OCI-M1 (cell line): Measurements from ENCODE around the gene NKTR.

Source experiments
- DNase-seq: peaks from one replicate; lab custom pipeline; 2025; lab: John Stamatoyannopoulos, UW

NKTR gene

DNA sequence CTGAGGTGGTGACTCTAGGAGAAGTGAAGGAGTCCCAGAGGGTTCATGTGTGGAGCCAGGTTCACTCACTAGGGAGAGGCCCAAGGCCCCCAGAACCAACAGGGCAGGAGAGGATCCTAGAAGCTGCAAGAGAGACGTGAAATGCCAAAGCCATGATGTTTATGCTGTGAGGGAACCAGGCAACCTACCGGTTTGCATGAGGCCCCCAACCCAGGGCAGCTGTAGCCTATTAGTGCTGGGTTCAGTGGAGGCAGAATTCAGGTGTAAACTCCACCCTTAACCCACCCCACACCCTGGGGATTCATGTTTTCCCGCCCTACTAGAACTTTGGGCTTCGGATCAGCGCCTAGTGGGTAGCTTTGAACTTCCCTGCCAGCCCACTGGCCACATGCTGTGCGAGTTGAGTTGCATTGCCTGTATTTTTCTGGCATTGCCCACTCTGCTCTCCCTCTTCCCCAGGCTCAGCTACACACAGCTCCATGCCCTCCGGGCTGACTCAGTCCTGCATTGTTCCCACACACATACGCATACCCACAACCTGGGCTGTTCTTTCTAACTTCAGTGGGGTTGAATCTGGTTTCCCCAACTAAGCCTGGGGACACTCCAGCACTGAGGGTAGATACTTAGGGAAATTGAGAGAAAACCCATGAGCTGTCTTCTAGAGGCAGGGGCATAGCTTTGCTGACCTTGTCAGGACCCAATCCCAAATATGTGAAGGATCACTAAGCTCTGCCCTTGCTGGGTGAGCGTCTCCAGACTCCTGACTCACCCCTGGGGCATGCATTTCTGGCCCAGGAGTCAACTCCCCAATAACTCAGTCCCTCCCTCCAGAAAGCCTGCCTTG is 51.0 kb downstream of the NKTR start:
- DNase-seq = no peak

DNA sequence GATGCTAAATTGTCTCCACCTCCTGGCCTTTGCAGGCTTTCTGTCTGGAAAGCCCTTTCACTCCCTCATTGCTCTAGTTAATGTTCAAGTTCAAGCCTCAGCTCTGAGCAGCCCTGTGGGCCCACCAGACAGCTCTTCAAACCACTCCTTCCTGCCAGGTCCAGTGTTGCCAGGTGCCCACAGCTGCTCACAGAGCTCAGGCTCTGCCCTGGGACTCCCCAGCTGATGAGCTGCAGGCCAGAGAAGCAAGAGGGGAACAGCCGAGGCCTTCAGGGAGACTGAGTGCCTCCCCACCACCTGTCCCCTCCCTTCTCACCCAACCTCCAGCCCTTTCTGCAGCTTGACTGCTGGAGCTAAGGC is 51.7 kb downstream of the NKTR start:
- no peak for DNase-seq

DNA sequence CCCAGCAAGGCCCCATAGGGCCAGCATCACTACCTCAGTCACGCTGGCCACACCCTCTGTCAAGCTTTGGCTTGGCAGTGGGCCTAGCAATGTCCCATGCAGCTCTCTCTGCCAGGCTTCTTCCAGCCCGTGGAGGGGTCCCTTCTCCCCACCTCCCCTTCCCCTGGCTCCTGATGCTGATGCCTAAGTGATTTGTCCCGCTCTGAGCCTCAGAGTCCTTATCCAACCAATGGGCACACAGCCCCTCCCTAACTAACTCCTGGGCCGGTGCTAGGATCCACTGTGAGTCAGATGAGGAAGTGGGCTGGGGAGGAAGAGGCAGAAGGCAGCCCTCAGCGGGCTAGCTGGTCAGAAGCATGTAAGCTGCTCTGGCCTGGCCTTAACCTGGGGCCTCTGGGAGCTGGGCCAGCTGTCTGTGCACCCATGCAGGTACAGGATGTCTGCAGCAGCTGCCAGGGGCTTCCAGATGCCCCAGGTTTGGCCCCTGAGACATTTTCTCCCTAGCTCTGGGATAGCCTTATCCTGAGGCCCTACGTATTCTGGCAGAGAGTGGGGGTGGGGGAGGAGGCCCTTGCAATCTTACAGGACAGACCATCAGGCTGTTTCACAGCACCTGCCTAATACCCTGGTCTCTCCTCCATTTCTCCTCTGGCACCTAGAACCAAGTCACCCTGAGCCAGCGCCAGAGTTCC is 52.3 kb downstream of the NKTR start:
- DNase-seq = peak; percentile 86

DNA sequence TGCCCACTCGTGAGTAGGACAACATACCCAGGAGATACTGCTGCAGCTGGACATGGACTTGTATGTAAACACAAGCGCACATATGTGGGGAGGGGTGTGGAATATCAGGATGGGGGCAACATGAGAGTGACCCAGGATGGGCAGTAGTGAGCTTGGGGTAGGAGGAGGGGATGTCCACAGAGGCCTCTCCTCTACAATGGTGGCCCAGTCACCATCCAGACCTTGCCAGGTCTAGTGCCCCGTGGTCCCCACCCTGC is 52.7 kb downstream of the NKTR start:
- DNase-seq = no peak

DNA sequence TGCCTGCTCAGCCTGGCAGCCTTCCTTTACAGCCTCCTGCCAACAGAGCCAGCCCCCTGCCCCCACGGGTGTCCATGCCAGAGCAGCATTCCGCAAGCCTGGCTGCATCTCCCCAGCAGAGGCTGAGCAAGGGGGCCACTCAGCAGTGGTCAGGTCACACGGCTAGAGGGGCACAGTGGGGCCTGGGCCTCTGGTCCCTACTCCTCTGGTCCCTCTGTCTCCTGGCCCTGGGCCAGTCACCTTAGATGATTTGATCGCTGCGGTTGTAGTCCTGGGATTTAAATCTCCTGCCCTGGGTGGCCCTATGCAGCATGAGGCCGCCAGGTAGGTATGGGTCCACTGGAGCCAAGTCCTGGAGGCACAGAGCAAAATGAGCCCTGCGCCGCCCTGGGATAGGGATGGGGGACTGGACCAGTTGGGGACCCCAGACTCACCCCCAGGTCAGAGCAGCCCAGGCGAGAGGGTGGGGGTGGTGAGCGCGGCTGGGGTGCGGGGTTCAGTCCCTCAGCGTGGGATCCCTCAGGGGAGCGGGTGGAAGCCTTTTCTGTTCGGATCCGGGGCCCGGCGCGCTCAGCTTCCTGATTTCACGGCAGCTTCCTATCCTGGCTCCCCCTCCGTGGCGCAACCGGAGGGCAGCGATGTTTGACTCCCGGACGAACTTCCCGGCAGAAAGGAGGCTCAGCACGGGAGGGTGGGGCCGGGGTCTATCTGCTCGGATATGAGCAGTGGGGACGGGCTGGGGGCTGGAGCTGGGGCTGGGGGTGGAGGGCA is 53.3 kb downstream of the NKTR start, which contains the start of gene ZBTB47:
Gene ZBTB47, plus strand, starts transcription at position 138 of the 771 bp plus-strand sequence. CDS start 4,659 bp downstream, outside the sequence.
- peak; percentile 32 for DNase-seq

DNA sequence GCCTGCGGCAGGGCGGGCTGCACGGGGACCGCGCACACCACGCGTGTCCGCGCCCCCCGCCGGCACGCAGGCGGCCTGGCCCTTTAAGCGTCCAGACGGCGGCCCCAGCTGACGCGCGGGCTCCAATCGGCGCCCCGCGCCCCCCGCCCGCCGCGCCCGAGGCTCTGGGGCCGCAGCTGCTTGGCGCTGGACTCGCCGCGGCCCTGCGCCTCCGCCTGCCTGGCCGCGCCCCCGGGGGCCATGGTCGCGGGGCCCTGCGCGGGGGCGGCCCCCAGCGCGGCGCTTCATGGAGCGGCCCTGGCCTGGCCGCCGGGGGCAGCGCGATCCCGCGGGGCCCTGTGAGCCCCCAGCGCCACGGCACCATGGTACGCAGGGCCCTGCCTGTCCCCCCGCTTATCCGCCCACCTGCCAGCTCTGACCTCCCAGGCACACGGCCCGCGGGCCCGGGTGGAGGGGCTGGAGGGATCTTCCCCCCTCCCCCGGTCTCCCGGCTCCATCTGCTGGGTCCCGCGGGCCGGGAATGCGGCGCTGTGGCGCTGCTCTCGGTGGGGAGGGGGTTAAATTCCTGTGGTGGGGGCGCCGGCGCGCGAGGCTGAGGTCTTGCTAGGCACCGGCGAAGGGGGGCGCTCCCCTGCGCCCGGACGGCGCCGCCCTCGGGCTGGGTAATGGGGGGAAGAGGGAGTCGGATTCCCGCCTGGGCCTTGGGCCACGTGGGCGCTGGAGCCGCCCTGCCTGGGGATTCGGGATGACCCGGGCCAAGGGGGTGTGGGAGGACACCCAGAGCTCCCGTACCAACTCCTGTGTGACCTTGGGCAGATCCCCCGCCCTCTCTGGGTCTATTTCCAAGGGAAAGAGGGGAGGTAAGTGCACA is 54.1 kb downstream of the NKTR start:
- peak; percentile 41 for DNase-seq

DNA sequence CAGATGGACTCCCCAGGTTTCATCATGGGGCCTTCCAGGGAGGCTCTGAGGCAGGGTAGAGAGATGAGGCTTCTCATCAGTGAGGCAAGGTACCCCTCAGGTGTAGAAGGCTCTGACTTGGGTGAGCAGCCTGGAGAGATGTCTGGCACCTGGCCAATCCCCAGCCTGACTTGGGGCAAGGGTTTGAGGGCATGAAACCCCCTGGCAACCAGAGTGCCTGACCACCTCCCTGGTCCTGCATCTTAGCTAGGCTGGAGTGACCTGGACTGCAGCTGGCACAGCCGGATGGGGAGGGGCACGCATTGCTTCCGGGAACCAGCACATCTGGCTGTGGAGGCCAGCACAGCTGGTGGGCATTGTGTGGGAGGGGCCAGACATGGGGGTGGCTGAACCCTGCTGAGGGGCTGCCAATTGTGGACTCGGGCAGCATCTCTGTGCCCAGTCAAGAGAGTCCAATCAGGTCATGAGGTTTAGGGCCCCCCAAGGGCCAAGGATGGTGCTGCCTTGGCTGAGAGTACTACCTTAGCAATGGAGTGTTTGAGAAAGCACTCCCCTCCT is 54.9 kb downstream of the NKTR start:
- no peak for DNase-seq

DNA sequence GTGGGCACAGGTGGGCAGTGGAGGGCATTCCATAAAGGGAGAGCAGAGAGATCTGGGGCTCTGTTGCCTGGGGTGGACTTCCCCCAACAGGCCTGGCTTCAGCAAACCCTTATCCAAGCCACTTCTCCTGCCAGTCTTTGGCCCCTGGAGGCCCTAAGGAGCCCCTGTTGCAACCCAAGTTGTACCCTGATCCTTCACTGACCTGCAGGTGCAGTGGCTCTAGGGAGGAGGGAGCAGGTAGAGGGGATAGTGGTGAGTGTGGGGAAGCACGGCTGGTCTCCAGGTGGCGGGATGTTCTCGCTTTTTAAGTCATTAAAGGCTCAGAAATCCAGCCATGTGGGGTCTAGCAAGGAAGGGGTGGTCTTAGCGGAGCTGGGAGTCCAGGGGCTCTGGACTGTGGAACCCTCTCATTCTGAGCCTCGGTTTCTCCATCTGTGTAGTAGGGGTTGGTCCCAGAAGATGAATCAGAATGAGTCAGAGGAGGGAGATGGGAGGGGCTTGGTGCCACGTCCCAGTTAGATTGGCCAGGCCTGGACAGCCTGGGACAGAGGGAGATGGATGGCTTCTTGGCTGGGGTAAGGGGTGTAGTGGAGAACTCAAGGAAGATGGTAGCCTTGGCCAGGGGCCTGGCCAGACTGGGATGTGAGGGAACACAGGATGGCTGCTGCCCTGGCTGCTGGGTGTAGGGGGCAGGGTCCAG is 55.6 kb downstream of the NKTR start:
- no peak for DNase-seq

DNA sequence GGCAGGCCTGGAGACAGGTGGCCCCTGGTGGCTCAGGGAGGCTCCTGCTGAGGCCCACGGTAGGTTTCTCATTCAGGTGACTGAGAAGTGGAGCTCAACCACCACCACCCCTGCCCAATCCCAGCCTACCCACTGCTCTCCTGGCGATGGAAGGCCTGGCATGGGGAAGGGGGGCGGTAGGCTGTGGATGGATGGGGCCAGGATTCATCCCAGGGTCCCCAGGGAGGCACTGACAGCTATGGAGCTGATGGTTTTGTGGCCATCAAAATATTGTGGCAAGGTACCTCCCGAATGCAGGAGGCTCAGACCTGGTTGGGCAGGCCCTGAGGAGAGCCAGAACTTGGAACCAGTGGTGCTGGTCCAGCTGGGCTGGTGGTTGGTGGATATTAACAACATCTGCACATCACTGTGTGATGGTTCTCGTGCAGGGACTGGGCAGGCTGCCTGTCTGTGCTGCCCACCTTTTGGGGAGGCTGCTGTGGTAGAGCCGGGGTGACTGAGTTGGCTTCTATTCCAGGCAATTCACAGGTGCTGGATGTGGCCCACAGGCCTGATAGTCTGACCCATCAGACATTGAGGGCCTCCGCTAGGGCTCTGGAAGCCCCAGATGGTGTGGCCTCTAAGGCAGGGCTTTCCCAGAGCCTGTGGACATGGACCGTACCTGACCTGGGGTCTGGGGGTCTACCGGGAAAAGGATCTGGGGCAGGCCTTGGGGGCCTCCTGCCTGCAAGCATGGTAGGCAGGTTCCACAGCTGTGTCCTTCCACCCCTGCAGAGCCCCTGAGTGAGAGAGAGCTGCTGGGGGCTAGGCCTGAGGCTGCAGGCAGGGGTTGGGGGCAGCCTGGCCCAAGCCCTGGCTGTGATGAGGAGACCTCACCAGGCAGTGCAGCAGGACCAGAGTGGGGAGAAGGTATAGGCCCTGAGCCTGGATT is 56.5 kb downstream of the NKTR start:
- no peak for DNase-seq

DNA sequence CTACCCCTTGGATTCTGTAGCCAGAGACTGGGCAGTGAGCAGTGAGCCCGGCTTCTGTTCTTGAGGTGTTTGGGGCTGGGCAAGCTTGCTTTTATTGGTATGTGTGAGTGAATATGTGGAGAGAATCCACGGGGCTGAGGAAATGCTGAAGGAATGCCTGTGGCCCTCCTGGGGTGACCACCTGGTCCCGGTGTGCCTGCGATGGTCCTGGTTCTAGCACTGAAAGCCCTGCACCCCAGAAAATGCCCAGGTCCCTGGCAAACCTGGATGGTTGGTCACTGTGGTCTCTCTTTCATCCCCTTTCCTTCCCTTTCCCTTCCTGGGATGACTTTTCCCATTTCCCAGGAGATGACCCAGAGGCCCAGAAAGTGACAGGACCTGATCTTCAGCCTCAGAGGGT is 57.2 kb downstream of the NKTR start:
- no peak for DNase-seq

DNA sequence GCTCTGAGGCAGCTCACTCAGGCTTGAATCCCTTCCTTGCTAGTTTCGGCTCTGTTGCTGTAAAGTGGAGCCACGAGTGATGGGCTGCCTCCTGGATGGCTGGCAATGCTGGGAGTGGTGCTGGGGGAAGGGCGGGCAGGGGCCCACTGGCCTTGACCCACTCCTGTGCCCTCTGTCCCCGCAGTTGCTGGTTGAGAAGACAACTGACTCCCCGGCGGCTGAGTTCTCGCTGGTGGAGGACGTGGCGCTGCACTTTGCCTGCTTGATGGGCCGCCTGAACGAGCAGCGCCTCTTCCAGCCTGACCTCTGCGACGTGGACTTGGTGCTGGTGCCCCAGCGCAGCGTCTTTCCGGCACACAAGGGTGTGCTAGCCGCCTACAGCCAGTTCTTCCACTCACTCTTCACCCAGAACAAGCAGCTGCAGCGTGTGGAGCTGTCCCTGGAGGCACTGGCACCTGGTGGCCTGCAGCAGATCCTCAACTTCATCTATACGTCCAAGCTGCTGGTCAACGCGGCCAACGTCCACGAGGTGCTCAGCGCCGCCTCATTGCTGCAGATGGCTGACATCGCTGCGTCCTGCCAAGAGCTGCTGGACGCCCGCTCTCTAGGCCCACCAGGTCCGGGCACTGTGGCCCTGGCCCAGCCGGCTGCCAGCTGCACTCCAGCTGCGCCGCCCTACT is 57.7 kb downstream of the NKTR start:
- no peak for DNase-seq

DNA sequence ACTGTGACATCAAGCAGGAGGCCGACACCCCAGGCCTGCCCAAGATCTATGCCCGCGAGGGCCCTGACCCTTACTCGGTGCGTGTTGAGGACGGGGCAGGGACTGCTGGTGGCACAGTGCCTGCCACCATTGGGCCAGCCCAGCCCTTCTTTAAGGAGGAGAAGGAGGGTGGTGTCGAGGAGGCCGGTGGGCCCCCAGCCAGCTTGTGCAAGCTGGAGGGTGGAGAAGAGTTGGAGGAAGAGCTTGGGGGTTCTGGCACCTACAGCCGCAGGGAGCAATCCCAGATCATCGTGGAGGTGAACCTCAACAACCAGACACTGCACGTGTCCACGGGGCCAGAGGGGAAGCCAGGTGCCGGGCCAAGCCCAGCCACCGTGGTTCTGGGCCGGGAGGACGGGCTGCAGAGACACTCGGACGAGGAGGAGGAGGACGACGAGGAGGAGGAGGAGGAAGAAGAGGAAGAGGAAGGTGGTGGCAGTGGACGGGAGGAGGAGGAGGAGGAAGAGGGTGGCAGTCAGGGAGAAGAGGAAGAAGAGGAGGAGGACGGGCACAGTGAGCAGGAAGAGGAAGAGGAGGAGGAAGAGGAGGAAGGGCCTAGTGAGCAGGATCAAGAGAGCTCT is 58.4 kb downstream of the NKTR start:
- DNase-seq = no peak

DNA sequence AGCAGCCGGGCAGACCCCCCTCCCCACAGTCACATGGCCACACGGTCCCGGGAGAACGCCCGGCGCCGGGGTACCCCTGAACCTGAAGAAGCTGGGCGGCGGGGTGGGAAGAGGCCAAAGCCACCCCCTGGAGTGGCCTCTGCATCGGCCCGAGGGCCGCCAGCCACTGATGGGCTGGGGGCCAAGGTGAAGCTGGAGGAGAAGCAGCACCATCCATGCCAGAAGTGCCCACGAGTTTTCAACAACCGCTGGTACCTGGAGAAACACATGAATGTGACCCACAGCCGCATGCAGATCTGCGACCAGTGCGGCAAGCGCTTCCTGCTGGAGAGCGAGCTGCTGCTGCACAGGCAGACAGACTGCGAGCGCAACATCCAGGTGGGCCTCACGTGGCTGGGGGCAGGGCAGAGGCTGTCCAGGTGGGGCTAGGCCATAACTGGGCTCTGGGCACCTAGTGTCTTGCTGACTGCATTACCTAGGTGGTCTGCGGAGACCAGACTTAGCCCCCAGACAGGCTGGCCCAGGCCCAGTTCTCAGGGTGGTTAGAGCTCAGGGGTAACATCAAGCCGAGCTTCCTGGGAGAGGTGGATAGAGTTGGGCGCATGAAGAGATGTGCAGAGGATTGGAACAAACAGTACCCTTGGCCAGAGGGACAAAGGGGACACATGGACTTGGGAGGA is 59.1 kb downstream of the NKTR start:
- DNase-seq = no peak

DNA sequence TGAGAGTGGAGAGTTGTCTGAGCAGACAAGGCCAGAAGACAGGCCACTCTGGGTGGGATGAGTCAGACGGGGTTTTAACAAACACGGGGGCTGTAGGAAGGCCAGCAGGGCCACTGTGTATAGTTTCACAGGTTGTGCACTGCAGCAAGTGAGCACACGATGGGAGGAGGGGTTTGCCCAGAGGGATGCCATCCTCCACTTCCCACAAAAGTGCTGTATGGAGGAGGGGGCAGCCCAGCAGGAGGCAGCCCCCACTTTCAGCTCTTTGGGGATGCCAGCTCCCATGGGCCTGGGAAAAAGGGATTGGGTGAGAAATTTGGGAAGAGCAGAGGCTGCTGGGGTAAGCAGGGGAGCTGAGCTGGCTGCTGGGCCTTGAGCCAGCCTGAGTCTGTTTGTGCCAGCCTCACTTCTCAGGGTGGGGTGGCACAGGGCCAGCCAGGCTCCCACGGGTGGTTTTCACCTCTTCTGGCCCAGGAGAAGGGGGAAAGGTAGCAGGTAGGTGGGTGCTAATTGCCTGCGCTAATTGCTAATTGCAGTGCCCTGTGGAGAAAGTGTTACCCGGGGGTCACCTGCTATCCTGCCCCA is 59.7 kb downstream of the NKTR start:
- no peak for DNase-seq

DNA sequence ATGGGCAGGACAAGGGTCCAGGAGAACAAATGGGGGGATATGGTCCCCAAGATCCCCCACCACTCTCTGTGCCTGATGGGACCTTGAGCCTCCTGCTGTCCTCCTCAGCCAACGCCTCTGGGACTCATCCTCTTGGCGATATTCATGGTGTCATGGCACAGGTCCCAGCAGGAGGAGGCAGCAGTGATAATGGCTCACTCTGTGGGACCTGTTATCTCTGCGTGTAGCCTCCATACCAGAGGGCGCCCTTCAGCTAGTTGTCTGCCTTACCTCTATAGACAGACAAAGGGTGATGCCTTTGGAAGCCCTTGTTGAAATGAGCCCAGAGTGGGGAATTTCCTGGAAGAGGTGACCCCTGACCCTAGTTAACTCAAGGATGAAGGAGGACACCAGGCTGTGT is 60.4 kb downstream of the NKTR start:
- DNase-seq = peak; percentile 62

DNA sequence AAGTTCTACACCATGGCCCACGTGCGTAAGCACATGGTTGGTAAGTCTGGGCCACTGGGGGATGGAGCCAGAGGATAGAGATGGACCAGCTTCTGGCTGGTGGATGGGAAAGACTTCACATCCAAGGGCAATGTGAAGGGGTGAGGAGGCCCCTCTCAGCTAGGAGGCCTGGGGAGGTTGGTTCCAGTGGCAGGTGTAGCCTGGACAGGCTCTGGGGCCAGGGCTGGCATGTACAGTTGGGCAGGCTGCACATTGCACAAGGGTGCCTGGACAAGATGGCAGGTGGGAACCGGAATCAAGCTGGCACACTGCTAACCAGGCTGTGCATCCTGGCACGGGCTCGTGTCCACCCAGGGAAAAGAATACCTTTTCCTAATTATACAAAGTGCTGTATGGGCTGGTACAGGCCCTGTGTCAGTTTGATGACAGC is 61.1 kb downstream of the NKTR start:
- no peak for DNase-seq

DNA sequence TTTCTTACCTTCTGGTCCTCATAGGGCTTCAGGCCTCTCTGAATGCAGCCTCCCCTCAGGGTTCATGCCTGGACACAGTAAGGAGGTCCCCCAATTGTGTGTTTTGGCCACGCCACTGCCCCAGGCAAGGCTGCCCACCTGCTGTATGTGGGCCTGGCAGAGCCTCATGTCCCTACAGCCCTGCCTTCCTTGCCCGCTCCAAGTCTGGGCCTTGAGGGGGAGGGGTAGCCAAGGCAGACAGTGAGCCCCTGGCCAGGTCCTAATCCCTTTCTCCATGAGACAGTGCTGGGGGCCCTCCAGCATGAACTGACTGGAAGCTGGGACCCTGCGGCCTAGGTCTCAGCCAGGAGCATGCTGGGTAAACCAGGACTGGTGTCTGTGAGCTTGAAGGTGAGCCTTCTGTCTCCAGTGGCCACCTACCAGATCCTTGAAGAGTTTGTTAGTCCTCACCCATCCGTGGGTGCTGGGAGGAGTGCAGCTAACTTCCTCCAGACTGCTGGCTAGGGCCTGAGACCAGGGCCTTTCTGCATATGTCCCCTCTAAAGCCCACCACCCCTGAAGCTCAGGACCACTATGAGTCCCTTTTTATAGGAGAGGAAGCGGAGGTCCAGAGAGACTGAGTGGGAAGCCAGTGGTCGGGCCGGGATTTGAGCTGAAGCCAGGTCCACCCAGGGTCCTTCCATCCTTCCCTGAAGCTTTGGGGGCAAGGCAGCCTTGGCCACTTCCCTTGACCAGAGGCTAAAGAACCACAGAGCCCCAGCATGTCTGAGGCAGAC is 61.7 kb downstream of the NKTR start:
- DNase-seq = no peak
